Endothelial cell (in vitro differentiated cells): ENCODE results near the gene RBFOX2. TPM values are rescaled to one million over a fixed set of nuclear protein-coding genes. Genes with fewer than 3 reads are reported as not detected.

Experiments
- DNase-seq: peaks from one replicate; pipeline ENCODE4 v3.0.0; 2021; ENCODE audit warnings: low spot score
- H3K27ac Mint-ChIP-seq: one replicate; pipeline ENCODE4 v1.8.0; 2021; ENCODE audit warnings: mixed read lengths, inconsistent platforms; ENCODE audit not compliant: unreplicated experiment
- H3K27me3 Mint-ChIP-seq: one replicate; pipeline ENCODE4 v1.8.0; 2021; ENCODE audit warnings: mild to moderate bottlenecking, moderate library complexity, mixed read lengths, inconsistent platforms; ENCODE audit not compliant: unreplicated experiment
- H3K36me3 Mint-ChIP-seq: one replicate; pipeline ENCODE4 v1.8.0; 2021; ENCODE audit warnings: mild to moderate bottlenecking, low read depth, mixed read lengths, inconsistent platforms; ENCODE audit not compliant: unreplicated experiment
- H3K4me1 Mint-ChIP-seq: one replicate; pipeline ENCODE4 v1.8.0; 2021; ENCODE audit warnings: mild to moderate bottlenecking, mixed read lengths, inconsistent platforms; ENCODE audit not compliant: unreplicated experiment
- H3K4me3 Mint-ChIP-seq: one replicate; pipeline ENCODE4 v1.8.0; 2021; ENCODE audit warnings: mild to moderate bottlenecking, mixed read lengths, inconsistent platforms; ENCODE audit not compliant: unreplicated experiment
- H3K9me3 Mint-ChIP-seq: one replicate; pipeline ENCODE4 v1.8.0; 2021; ENCODE audit warnings: mixed read lengths, inconsistent platforms; ENCODE audit not compliant: unreplicated experiment
- CTCF ChIP-seq: fragments of 200-600 bp; sonication (generic); IDR thresholded peaks from one replicate; pipeline ENCODE4 v1.5.0; 2021; ENCODE audit warnings: antibody characterized with exemption; ENCODE audit not compliant: unreplicated experiment
- total RNA-seq: library from RNA; stranded (reverse); fragmentation: NEBNext Ultra II Directional; extraction: Animal tissue kit (Norgen Biotek cat#: 25700); gene quantifications from one replicate; pipeline ENCODE4 v1.2.1, GENCODE V29; 2021; ENCODE audit not compliant: unreplicated experiment

Gene RBFOX2
- total RNA-seq, 1 donor from 2014 or later: 228 TPM

DNA sequence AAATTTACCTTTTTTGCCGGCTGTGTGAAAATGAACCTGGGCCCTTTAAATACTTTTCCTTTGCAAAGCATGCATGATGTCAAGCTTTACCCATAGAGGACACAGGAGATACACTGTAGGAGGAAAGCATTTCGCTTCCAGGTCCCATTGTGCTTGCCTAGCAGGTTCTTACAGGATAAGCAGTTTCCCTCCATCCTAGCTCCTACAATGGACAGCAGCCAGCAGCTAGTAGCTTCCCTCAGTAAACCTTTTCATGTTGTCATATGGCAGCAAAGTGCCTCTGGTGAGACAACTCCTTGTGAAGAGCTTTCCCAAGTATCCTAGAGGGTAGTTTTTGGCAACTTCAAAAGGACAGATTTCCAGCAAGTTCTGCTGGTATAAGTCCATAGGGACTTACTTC, 78.4 kb downstream of the RBFOX2 start:
- Mint-ChIP-seq H3K9me3 (no peaks in the 10 kb centered on the region), H3K27me3 (no peaks in the 10 kb centered on the region), H3K4me3 (no peak overlapping the region), H3K4me1 (peaks cover 15% of the 10 kb centered on the region), H3K36me3 (no peaks in the 10 kb centered on the region), H3K27ac (peak overlapping the region; percentile 15)
- no peak for DNase-seq
- TF ChIP-seq CTCF: no peak

- no peak for DNase-seq
- Mint-ChIP-seq H3K4me1 (peaks cover 9% of the 10 kb centered on the region), H3K4me3 (no peak overlapping the region), H3K9me3 (no peaks in the 10 kb centered on the region), H3K27me3 (no peaks in the 10 kb centered on the region), H3K27ac (no peak overlapping the region), H3K36me3 (no peaks in the 10 kb centered on the region)
- no peak for TF ChIP-seq CTCF
These were observed 79.4 kb downstream of the RBFOX2 start for GRCh38 chr22:35949243-35949642.

DNA sequence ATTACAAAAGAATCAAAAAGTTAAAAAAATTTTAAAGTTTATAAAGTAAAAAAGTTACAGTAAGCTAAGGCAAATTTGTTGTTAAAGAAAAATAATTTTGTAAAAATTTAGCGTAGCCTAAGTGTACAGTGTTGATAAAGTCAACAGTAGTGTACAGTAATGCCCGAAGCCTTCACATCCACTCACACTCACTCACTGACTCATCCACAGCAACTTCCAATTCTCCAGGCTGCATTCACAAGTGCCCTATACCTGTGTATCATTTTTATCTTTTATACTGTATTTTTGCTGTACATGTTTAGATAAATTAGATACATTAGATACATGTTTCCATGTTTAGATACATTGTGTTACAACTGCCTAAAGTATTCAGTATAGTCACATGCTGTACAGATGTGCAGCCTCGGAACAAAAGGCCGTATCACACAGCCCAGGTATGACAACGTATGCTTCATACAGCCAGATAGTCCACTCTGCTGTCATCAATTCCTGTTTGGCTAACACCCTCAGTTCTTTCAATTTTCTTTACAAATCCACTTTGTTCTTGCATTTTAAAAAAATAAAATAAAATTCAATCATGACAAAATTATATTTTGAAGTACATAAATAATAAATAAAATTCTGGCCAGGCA, 80.7 kb downstream of the RBFOX2 start:
- H3K4me3 Mint-ChIP-seq: no peak overlapping the region
- peaks cover 7% of the 10 kb centered on the region for H3K4me1 Mint-ChIP-seq
- TF ChIP-seq CTCF: no peak
- no peaks in the 10 kb centered on the region for H3K9me3 Mint-ChIP-seq
- H3K36me3 Mint-ChIP-seq: no peaks in the 10 kb centered on the region
- no peaks in the 10 kb centered on the region for H3K27me3 Mint-ChIP-seq
- DNase-seq: no peak
- H3K27ac Mint-ChIP-seq: no peak overlapping the region

- Mint-ChIP-seq H3K9me3 (no peaks in the 10 kb centered on the region), H3K36me3 (no peaks in the 10 kb centered on the region), H3K27me3 (no peaks in the 10 kb centered on the region), H3K4me1 (no peaks in the 10 kb centered on the region), H3K27ac (no peak overlapping the region), H3K4me3 (no peak overlapping the region)
- DNase-seq: no peak
- no peak for TF ChIP-seq CTCF
These were observed 84.2 kb downstream of the RBFOX2 start for GRCh38 chr22:35944458-35944857.

- DNase-seq: no peak
- Mint-ChIP-seq H3K9me3 (no peaks in the 10 kb centered on the region), H3K36me3 (no peaks in the 10 kb centered on the region), H3K27me3 (peaks cover 4% of the 10 kb centered on the region), H3K27ac (no peak overlapping the region), H3K4me1 (peaks cover 6% of the 10 kb centered on the region), H3K4me3 (no peak overlapping the region)
- no peak for TF ChIP-seq CTCF
These were observed 88.5 kb downstream of the RBFOX2 start for GRCh38 chr22:35940166-35940565.
